Measurements from ENCODE around the gene PDZRN4. TPM values are rescaled to one million over a fixed set of nuclear protein-coding genes. Genes with fewer than 3 reads are reported as not detected.

The PDZRN4 gene
- total and polyA plus RNA-seq, 2 donors (not counting 3 experiments of a cell fraction or from before 2014, with no cell fraction given) = not detected

DNA sequence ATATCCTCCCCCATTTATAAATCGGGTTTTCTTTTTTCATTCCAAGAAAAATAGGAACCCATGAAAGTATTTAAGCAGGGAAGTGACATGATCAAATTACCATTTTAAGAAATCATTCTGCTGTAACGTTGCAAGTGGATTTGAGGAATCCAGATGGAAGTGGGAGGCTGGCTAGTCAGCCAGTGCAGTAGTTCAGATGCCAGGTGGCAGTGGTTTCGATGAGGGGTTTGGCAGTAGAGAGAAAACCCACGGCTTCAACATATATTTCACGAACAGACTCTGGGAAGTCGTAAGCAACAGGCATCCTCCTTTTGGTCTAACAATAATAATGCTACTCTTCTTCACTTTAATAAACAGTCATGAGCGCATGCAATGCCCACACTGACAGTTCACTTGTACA lies 25.0 kb downstream of the PDZRN4 start:
- intact Hi-C loops (cut with micrococcal nuclease) (no loop called here), dilution Hi-C loops (cut with MboI; ENCODE audit: extremely low pct_ligation_motif_present, low sequenced_read_pairs) (no loop called here)
- POLR2A ChIA-PET = no interaction called here
- no peak overlapping the region for H3K27ac ChIP-seq (ENCODE audit: insufficient read depth, low read depth, low read length)
- H3K36me3 ChIP-seq (ENCODE audit: control insufficient read depth in 2 of 2, extremely low read depth in 1 of 2, insufficient read depth in 2 of 2, low read length in 2 of 2) = no peaks in the 10 kb centered on the region
- no peaks in the 10 kb centered on the region for H3K79me2 ChIP-seq (ENCODE audit: control insufficient read depth, insufficient read depth, low read length)
- no peaks in the 10 kb centered on the region for H3K9me1 ChIP-seq (replicated peaks; ENCODE audit: control insufficient read depth, extremely low read depth, insufficient read depth, low read length)
- TF ChIP-seq FOS (IDR thresholded peaks at IDR 0.05; ENCODE audit: borderline replicate concordance, insufficient read depth, low read length) = no peak
- CTCF ChIA-PET = no interaction called here
- BruUV-seq (replicated peaks) = no TSS peak
- no peak overlapping the region for H3K4me2 ChIP-seq (ENCODE audit: insufficient read depth, low read length)
- FAIRE-seq = no peak
- H4K20me1 ChIP-seq (replicated peaks; ENCODE audit: control insufficient read depth, extremely low read depth, insufficient read depth, low read length) = no peaks in the 10 kb centered on the region
- no peak overlapping the region for H2AFZ ChIP-seq (ENCODE audit: low read depth, low read length)
- H3K27me3 ChIP-seq (ENCODE audit: control insufficient read depth in 2 of 2, insufficient read depth in 2 of 2, low read length in 2 of 2) = no peaks in the 10 kb centered on the region
- DNase-seq (ENCODE audit: low read depth, low spot score) = no peak
- H3K4me3 ChIP-seq (replicated peaks in 1 of 3; ENCODE audit: insufficient read depth in 1 of 3, low read depth in 1 of 3, low read length in 3 of 3) = no peak overlapping the region
- H3K9ac ChIP-seq (replicated peaks; ENCODE audit: extremely low read depth, insufficient read depth, low read length) = no peak overlapping the region
- no peaks in the 10 kb centered on the region for H3K9me3 ChIP-seq (replicated peaks; ENCODE audit: control insufficient read depth, insufficient read depth, low read length)
- H3K4me1 ChIP-seq (ENCODE audit: control insufficient read depth, extremely low read depth, insufficient read depth, low read length) = no peaks in the 10 kb centered on the region

DNA sequence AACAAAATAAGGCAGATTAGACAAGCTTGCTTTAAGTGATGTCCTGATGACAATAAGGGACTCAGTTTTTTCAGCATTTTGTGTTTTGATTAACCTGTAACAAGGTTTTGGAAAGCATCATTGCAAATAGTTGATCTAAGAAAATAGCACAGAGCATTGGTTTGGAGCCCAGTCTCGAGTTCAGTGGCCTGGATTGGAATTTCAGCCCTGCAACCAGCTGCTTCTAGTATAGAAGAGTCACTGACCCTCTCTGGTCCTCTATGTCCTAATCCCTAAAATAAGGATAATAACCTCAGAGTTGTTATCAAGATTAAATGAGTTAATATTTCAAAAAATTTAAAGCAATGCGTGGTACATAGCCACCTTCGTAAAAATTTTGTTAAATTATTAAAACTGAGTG lies 25.5 kb downstream of the PDZRN4 start:
- no peak overlapping the region for H3K4me2 ChIP-seq (ENCODE audit: insufficient read depth, low read length)
- CTCF ChIA-PET = interaction anchor here (1.6 kb wide), 1 partner anchor 9 kb away, joined by 4 read pairs; no protein-coding TSS in a partner anchor

More for the DNA sequence above, 25.5 kb downstream of the PDZRN4 start:
- intact Hi-C loops (cut with micrococcal nuclease) (no loop called here), dilution Hi-C loops (cut with MboI; ENCODE audit: extremely low pct_ligation_motif_present, low sequenced_read_pairs) (no loop called here)
- no peak overlapping the region for H2AFZ ChIP-seq (ENCODE audit: low read depth, low read length)
- POLR2A ChIA-PET = no interaction called here
- H3K27me3 ChIP-seq (ENCODE audit: control insufficient read depth in 2 of 2, insufficient read depth in 2 of 2, low read length in 2 of 2) = no peaks in the 10 kb centered on the region
- H3K79me2 ChIP-seq (ENCODE audit: control insufficient read depth, insufficient read depth, low read length) = no peaks in the 10 kb centered on the region
- BruUV-seq (replicated peaks) = no TSS peak
- H3K9ac ChIP-seq (replicated peaks; ENCODE audit: extremely low read depth, insufficient read depth, low read length) = no peak overlapping the region
- no peaks in the 10 kb centered on the region for H3K4me1 ChIP-seq (ENCODE audit: control insufficient read depth, extremely low read depth, insufficient read depth, low read length)
- H3K4me3 ChIP-seq (replicated peaks in 1 of 3; ENCODE audit: insufficient read depth in 1 of 3, low read depth in 1 of 3, low read length in 3 of 3) = no peak overlapping the region
- H3K9me3 ChIP-seq (replicated peaks; ENCODE audit: control insufficient read depth, insufficient read depth, low read length) = no peaks in the 10 kb centered on the region
- no peaks in the 10 kb centered on the region for H3K36me3 ChIP-seq (ENCODE audit: control insufficient read depth in 2 of 2, extremely low read depth in 1 of 2, insufficient read depth in 2 of 2, low read length in 2 of 2)
- DNase-seq (ENCODE audit: low read depth, low spot score) (no peak), FAIRE-seq (no peak)
- no peaks in the 10 kb centered on the region for H3K9me1 ChIP-seq (replicated peaks; ENCODE audit: control insufficient read depth, extremely low read depth, insufficient read depth, low read length)
- H3K27ac ChIP-seq (ENCODE audit: insufficient read depth, low read depth, low read length) = no peak overlapping the region
- TF ChIP-seq, protein P1, sequence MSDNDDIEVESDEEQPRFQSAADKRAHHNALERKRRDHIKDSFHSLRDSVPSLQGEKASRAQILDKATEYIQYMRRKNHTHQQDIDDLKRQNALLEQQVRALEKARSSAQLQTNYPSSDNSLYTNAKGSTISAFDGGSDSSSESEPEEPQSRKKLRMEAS (IDR thresholded peaks at IDR 0.05; ENCODE audit: insufficient read depth, insufficient read length) = no peak
- no peak for TF ChIP-seq MYC (IDR thresholded peaks at IDR 0.05; ENCODE audit: low read depth, low read length)
- no peak for TF ChIP-seq JUN (IDR thresholded peaks at IDR 0.05; ENCODE audit: borderline replicate concordance, insufficient read depth, insufficient read length, low read depth)
- TF ChIP-seq POLR2AphosphoS5 (IDR thresholded peaks at IDR 0.05; ENCODE audit: insufficient read depth, low read depth, low read length) = no peak
- no peak for TF ChIP-seq POLR2A (IDR thresholded peaks at IDR 0.05; ENCODE audit: low read depth, low read length)
- TF ChIP-seq EZH2 (IDR thresholded peaks at IDR 0.05; ENCODE audit: borderline replicate concordance, low read depth, low read length, severe bottlenecking) = no peak
- TF ChIP-seq, protein P2, sequence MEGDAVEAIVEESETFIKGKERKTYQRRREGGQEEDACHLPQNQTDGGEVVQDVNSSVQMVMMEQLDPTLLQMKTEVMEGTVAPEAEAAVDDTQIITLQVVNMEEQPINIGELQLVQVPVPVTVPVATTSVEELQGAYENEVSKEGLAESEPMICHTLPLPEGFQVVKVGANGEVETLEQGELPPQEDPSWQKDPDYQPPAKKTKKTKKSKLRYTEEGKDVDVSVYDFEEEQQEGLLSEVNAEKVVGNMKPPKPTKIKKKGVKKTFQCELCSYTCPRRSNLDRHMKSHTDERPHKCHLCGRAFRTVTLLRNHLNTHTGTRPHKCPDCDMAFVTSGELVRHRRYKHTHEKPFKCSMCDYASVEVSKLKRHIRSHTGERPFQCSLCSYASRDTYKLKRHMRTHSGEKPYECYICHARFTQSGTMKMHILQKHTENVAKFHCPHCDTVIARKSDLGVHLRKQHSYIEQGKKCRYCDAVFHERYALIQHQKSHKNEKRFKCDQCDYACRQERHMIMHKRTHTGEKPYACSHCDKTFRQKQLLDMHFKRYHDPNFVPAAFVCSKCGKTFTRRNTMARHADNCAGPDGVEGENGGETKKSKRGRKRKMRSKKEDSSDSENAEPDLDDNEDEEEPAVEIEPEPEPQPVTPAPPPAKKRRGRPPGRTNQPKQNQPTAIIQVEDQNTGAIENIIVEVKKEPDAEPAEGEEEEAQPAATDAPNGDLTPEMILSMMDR (IDR thresholded peaks at IDR 0.05; ENCODE audit: extremely low read depth in 1 of 2, insufficient read depth in 1 of 2, low read depth in 1 of 2, low read length in 2 of 2) = no peak
- TF ChIP-seq GATA2 (IDR thresholded peaks at IDR 0.05; ENCODE audit: insufficient read depth, insufficient read length, low read depth, low read length) = no peak
- TF ChIP-seq FOS (IDR thresholded peaks at IDR 0.05; ENCODE audit: borderline replicate concordance, insufficient read depth, low read length) = no peak
- H4K20me1 ChIP-seq (replicated peaks; ENCODE audit: control insufficient read depth, extremely low read depth, insufficient read depth, low read length) = no peaks in the 10 kb centered on the region
